HG02571 (cell line): Measurements from ENCODE around the gene PDGFD.

Source experiments
- ATAC-seq: cut with Tn5 transposase; IDR thresholded peaks from one replicate; pipeline ENCODE4 v1.9.1; 2021; ENCODE audit warnings: mild to moderate bottlenecking, moderate library complexity; ENCODE audit not compliant: unreplicated experiment

The PDGFD gene

GRCh38 chr11:104005234-104005855, 158.6 kb downstream of the PDGFD start:
- no peak for ATAC-seq

DNA sequence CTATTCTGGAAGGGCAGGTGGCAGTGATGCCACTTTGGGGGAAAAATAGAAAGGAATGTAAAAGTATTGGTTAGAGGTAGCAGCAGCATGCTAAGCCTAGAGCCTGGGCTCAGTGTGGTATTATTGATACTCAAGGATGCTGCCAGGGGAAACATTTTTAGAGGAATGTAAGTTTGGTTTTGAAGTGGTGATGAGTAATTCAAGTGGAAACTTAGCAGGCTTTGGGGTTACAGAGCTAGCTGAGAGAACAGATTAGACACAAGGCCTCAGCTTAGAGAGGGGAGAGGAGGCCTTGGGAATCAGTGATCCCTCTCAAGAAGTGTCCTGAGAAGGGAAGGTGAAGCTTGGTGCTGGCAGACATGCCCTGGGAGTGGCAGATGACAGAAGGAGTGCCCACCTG, 160.5 kb downstream of the PDGFD start:
- no peak for ATAC-seq

DNA sequence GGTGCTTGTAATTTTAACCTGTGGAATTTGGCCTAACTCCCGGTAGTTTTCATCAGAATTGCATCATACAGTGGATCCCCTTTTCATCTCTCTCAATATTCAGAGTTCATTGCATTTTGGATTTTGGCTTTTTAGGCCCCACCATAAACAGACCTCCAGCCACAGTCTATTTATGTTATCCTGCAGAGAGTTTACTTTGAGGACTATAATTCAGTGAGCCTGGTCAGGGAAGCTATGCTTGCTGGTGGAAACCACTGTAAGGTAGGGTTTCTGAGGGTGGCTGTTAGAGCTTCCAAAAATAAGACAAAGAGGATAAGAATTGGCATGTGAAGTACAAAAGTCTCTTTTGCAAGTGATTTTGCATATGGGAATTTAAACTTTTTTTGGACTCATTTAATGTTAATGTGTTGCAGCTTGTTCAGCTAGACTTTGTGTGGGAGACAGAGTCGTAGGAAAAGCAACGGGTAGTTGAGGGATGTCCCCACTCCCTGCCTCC, 162.3 kb downstream of the PDGFD start:
- no peak for ATAC-seq

- no peak for ATAC-seq
Observed at GRCh38 chr11:104000798-104001197, 163.1 kb downstream of the PDGFD start.

GRCh38 chr11:103998826-103999508, 165.0 kb downstream of the PDGFD start:
- ATAC-seq: no peak

GRCh38 chr11:103997082-103997481, 166.9 kb downstream of the PDGFD start:
- ATAC-seq: no peak

DNA sequence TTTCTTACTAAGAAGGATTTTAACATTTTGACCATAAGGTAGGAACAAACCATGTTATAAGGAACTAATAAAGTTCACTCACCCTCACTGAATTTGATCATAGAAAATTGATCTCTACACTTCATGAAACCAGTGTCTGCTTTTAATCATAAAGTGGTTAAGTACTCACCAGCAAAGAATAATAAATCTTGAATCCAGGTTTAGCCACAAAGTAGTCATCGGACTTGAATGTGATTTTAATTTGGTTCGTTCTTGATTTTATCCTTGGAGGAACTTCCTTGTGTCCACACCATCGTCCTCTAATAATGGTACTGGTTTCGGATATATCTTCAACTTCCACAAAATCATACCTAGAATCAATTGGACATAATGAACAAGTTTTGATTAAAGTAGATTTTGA, 168.1 kb downstream of the PDGFD start:
- no peak for ATAC-seq

DNA sequence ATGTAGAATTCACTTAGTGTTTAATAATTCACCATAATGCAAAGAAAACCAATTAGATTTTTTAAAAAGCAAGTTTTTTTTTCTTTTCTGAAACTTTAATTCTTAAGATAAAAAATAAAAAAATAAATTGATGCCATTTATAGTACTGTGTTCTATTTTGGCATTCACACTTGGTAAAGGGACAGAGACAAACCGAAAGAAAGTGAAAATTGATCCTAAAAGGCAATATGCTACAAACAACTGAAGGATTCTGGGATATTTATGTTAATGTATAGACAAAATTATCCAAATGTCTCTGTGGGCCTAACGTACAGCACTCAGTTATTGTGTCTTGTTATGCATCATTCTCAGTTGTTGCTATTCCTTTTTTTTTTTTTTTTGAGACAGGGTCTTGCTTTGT, 169.4 kb downstream of the PDGFD start:
- no peak for ATAC-seq

- ATAC-seq: no peak
Observed at GRCh38 chr11:103994094-103994493, 169.9 kb downstream of the PDGFD start.

GRCh38 chr11:103993507-103993906, 170.4 kb downstream of the PDGFD start:
- no peak for ATAC-seq

DNA sequence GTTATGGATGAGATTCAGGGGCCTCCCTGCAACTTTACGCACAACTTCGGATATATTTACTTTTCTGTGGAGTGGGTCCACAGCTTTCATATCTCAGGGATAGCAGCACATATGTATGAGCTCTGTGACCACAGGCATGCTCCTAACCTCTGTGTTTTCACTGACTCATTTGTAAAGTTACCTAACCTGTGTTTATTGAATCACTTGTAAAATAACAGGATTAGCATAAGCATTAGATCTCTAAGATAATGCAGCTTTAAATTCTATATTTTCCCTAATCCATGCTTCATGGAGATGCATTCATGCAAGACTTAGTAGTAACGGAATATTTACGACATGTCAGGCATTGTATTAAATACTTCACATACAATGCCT, 175.4 kb downstream of the PDGFD start:
- no peak for ATAC-seq

DNA sequence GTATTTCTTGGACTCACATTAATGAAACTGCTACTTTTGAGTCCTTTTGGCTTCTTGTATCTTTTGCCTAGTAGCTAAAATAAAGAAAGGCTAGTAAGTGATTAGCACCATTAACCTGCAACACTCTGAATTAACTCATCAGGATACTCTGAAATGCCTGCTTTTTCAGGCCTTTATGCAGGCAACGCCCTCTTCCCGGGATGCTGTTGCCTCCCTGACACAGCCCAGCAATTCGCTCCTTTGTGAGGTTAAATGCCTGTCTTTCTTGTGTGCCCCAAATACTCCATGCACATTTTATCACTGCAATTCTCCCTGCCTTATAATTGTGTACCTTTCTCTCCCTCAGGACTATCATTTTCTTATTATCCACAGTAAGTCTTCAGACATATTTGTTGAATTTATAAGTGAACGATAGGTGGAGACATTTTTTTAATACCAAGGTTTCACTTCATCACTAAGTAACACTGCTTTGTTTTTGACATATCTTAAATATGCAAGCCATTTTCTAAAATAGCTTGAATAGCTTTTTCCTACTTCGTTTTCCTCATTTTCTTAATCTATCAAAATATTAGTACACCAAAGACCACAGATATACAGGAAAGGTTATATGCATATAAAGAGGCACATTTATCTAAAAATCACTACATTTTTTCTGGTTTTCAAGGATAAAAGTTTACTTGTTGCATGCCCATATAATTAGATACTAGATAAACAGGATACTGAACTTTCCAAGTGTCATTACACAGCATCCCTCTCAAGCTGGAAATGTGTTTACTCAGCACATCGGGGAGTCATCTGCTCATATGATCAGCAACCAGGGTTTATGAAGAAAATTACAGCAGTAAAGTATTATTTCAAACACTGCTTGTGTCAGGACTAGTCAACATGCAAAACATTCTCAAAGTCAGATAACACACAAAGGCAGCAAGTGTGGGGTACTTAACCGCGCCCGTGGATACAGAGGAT, 176.0 kb downstream of the PDGFD start:
- ATAC-seq: no peak

GRCh38 chr11:103985041-103985440, 178.9 kb downstream of the PDGFD start:
- no peak for ATAC-seq

DNA sequence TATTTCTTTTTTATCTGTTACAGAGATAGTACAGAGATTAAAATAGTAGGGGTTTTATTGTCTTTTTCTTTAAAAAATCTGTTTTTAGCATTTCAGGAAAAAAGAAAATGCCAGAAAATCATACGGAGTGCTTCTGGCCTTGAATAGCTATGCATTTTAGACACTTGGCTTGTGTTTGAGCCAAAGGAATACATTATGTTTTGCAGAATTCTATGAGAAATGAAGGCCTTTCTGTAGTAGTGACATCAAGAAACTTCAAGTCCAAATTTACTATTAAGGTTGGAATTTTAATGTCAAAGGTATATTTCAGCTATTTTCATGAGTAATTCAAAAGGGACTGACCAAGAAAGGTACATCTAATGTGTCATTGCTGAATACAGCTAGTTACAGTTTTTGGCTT, 183.8 kb downstream of the PDGFD start:
- ATAC-seq: no peak

DNA sequence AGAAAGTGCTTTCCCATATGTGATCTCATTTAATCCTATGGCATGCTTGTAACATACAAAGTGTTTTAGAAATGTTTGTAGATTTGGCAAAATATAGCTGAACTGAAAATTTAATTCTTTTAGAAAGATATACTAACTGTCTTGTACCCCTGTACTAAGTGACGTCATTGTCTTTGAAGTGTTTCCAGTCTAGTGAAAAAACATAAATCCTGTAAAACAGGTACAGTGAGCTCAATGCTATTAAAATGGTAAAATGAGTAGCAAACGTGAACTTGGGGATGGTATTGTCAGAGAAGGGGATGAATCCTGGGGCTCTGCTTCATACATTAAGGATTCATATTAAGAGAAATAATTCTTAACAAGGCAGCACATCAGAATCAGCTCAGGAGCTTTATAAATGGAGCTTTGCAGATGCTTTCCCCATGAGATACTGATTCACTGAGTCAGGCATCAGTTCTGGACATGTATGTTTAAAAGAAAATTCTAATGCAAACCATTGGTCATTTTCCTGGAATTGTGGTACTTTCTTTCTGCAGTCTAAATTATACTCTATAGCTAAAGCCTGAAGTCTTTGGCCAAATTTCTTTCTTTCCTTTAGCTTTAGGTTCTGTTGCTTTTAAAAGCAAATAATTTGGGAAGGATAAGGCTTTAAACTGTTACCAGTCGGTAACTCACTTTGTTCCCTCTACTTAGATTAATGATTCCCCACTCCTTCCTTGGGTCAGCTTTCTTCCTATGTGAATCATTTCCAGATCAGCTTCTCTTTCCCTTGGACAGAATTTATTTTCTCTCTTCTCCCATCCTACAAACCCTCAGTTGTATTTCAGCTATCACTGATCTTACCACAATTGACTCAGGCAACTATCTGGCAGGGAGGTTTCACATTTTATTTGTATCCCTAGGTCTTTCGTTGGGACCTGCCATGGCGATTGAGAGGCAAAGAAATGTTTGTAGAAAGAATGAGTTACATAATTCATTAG, 185.0 kb downstream of the PDGFD start:
- no peak for ATAC-seq

DNA sequence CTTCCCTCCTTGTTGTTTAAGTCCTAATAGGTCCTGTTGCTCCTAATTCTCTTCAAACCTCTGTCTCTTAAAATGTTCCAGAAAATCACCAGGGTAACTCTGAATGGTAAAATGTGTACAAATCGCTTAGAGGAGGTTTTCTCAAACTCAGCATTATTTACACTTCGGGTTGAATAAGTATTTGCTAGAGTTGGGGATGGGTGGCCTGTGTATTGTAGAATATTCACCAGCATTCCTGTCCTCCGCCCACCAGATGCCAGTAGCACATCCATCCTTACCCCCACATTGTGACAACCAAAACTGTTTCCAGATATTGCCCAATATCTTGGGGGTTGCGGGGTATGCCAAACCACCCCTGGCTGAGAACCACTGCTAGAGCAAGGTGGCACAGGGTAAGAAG, 191.9 kb downstream of the PDGFD start:
- no peak for ATAC-seq

GRCh38 chr11:103970701-103971249, 193.2 kb downstream of the PDGFD start:
- no peak for ATAC-seq

- no peak for ATAC-seq
Observed at GRCh38 chr11:103968685-103969084, 195.3 kb downstream of the PDGFD start.

- no peak for ATAC-seq
Observed at GRCh38 chr11:103967985-103968384, 196.0 kb downstream of the PDGFD start.

GRCh38 chr11:103964390-103964789, 199.6 kb downstream of the PDGFD start:
- ATAC-seq: no peak
